Fibroblast of skin of back (primary cell): ENCODE data around the gene DDX47.
"Not testable (repeated sequence)": the region's sequence is repeated elsewhere in the genome, so short reads cannot be mapped to it uniquely, and the experiment has no call there.

Experiments
- DNase-seq: peaks from one replicate; pipeline ENCODE4 v3.0.0-alpha.2; 2013

DDX47 gene

DNA sequence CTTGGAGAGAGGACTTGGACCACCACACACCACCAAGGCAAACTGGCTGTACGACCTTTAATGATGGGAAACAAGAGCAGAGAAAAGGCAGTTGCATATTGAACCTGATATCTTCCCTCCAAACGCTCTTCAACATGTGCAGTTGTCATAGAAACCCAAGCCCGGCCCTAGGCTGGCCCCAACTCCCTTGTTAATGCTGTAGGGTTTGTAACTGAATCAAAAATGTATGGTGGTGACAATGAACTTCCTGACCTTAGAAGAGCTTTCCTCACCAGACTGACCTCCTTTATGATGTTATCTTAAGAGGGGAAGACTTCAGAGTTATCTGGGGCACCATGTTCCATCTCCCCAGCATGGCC is 15.4 kb upstream of the DDX47 start:
- DNase-seq: no peak

DNA sequence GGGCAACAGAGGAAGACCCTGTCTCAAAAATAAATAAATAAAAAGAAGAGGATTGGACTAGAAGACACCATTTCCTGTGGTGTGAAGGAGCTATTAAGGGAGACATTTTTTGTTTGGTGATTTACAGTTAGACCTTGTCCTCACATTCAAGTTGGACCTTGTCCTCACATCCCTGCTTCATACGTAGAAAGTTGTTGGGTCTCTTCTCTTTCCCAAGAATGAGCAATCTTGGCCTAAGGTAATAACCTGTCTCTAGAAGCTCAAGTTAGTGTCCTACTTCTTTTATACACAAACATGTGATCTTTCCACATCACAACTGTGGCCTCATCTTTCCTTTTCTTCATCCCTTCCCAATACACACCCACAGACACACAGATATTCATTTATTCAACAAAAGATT is 14.7 kb upstream of the DDX47 start:
- no peak for DNase-seq

DNA sequence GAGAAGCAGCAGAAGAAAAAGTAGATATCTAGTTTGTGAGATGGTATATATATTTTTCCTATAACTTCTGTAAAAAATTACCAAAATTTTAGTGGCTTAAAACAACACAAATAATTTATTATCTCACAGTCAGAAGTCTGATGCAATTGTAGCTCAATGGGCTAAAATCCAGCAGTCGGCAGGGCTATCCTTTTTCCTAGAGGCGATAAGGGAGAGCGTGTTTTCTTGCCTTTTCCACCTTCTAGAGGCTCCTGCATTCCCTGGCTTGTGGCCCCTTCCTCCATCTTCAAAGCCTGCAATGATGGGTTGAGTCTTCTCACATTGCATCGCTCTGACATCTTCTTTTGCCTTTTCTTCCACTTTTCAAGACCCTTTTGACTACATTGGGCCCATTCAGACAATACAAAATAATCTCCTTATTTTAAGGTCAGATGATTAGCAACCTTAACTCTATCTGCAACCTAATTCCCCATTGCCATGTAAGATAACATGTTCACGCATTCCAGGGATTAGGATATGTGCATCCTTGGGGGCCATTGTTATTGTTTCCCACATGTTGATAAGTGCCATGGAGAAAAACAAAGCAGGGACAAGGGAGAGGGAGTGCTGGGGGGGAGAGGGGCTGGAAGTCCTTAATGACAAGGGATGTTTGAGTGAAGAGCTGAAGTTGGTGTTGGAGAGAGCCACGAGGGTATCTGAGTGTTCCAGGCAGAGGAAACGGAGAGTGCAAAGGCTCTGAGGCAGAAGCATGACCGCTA is 13.8 kb upstream of the DDX47 start:
- DNase-seq: no peak

DNA sequence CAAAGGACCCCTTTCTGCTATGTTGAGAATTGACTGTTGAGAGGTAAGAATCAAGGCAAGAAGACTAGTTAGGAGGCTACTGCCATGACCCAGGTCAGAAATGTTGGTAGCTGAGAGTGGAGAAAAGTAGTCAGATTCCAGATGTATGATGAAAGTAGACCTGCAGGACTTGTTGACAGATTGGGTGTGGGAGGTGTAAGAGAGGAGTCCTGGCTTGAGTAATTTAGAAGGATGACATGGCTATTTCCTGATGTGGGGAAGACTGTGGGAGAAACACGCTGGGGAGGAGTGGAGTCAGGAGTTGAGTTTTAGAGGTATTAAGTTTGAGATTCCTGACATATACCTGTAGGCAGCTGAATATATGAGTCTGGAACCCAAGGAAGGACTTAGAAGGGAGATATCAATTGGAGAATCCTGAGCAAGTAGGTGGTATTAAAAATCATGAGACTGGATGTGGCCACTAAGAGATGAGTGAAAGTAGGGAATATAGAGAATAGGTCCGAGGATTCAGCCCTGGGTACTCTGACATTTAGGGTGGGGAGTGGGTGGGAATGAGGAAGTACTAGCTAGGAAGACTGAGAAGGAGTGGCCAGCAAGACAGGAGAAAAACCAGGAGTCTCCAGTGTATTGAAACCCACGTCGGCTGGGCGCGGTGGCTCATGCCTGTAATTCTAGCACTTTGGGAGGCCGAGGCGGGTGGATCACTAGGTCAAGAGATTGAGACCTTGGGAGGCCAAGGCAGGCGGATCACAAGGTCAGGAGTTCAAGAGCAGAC is 12.6 kb upstream of the DDX47 start:
- peak; percentile 28 for DNase-seq

DNA sequence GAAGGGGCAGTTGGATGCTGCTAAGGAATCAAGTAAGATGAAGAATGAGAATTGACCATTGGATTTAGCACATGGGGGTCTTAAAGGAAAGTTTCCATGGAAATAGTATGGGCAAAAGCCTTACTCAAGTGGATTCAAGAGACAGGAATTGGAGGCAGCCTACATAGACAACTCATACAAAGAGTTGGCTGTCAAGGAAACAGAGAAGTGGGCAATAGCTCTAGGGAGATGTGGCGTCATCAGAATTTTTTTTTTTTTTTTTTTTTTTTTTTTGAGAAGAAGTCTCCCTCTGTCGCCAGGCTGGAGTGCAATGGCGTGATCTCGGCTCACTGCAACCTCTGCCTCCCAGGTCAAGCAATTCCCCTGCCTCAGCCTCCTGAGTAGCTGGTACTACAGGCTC is 11.5 kb upstream of the DDX47 start:
- not testable (repeated sequence) for DNase-seq

DNA sequence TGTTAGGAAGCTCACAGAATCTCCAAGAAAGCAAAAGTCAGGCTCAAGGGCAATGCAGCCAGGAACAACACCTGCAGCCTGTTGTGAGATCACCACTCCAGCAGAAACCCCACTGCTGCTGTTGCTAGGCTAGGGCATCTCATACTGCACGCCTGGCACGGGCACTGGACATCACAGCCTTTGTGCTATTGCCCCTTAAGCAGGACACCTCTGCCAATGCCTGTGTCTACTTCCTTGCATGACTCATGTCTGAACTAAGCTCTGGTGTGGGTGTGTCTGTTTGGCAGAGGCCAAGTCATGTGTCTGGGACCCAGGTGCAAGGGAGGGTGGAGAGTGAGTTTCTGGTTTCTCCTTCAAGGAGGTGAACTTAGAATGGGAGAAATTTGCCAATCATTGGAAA is 10.0 kb upstream of the DDX47 start:
- peak; percentile 78 for DNase-seq

DNA sequence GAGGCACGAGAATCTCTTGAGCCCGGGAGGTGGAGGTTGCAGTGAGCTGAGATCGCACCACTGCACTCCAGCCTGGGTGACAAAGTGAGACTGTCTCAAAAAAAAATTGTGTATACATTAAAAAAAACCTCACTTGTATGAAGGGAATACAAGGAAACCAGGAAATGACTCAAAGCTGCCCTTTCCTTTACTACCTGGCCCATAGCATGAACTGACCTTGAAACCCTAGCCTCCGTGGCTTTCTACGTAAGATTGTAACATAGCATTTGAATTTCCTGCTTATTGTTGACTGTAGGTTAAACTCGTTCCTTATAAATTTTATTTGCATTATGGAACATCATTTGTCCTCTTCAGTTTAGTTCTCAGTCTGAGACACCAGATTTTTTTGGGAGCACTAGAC is 9.1 kb upstream of the DDX47 start:
- no peak for DNase-seq

DNA sequence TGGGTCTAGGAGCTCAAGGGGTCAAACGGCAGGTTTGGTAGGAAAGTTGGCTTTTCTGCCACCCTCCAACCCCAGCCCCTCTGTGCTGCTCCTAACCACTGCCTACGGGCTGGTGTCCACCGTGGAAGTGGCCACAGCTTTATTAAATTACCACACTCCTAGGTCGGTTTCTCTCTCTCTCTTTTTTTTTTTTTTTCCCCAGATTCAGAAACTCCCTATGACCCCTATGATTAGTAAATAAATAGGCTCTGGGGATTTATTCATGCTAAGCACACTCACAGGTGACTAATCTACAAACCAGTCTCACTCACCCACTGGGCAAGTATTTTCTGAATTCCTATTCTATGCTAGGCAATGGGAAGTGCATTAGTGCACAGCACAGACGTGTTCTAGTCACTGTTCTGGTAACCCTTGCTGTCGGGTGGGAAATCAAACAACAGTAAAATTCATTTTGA is 8.7 kb upstream of the DDX47 start:
- peak; percentile 86 for DNase-seq

DNA sequence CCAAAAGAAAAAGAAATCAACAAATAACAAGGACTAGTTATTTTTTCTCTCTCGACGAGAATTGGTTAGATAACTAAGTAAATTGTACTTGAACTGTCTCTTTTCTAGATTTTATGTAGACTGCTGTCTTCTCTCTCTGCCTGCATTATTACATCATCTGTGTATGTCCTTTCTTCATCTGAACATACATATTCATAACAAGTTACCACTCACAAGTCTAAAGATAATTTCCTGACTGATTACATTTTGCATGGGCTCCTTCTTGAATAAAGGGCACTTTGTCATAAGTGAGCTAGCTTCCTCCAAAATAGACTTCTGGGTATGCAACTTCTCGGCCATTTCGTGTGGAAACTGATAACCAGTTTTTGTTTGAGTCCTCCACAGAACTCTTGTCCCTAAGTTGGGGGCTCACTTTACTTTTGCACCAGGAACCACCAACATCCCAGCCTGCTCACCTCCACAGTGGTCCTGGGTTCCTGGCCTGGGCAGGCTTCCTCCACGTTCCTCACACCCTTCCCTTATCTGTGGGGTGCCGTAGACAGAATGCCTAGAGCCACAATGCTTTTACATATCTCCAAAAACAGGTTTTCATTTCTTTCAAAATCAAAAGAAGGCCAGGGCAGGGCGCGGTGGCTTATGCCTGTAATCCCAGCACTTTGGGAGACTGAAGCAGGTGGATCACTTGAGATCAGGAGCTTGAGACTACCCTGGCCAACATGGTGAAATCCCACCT is 6.2 kb upstream of the DDX47 start:
- no peak for DNase-seq

DNA sequence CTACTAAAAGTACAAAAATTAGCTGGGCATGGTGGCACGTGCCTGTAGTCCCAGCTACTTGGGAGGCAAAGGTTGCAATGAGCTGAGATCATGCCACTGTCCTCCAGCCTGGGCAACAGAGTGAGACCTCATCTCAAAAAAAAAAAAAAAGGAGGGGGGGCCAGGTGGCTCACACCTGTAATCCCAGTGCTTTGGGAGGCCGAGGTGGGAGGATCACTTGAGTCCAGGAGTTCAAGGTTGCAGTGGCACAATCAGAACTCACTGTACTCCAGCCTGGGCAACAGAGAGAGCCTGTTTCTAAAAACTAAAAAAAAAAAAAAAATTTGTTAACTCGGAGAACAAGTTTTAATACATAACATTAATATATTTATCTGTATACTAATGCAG is 5.6 kb upstream of the DDX47 start:
- not testable (repeated sequence) for DNase-seq

DNA sequence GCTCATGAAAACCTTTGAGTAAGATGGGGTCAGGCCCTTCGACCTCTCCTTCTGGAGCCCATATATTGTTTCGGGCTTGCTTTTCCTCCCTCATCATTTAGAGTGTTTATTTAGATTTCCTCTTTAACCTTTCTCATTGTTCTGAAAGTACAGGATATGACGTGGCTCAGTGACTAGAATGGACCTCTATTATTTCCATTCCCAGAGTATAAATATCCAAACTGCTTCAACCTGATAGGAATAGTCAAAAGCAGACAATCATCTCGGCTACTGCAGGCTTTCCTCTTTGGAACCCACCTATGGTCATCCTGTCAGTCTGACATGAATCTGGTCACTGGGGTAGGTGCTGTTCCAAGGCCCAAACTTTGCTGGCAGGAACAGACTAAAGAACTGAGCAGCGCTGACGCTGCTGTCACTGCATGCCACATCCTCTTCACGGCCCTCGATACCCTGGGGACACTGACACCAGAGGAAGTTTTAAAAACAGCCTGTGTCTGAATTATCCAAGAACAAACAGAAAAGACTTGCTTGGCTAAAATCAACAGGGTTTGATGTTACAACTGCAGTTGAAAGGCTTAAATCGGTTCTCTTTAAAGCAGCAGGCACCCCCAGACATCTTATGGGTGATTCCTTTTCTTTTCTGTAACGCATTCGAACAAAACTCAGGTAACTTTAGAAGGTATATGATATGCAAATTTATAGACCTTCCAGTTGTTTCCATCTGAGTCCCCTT is 5.0 kb upstream of the DDX47 start:
- peak; percentile 53 for DNase-seq

DNA sequence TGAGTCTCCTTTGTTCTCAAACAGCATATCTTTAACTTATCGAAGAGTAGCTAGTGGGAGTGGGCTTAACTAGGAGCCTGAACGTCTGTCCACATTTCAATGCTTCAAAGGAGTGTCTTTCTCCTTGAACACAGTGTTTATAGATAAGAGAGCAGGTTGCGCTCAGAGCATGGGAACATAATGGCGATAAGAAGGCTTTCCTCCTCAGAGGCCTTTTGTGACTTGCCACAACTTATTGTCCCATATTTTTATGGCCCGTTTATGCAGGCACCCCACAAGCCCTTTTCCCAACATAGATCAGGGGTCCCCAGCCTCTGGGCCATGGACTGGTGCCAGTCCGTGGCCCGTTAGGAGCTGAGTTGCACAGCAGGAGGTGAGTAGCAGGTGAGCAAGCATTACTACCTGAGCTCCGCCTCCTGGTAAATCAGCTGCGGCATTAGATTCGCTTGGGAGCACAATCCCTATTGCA is 2.6 kb upstream of the DDX47 start:
- DNase-seq: no peak

DNA sequence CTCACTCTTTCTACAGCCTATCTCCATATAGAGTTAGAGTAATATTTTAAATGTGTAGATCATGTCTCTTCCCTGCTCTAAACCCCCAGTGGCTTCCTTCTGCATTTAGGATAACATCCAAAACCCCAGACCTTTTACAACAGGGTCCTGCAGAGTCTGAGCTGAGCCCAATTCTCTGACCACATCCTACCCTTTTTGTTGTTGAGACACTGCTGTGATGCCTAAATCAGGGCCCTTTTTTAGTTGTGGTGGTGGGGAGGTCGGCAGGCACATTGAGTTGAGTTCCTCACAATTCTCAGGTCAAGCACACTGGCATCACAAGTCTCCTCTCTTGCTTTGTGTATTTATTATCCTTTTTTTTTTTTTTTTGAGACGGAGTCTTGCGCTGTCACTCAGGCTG is 1.8 kb upstream of the DDX47 start:
- DNase-seq: no peak

DNA sequence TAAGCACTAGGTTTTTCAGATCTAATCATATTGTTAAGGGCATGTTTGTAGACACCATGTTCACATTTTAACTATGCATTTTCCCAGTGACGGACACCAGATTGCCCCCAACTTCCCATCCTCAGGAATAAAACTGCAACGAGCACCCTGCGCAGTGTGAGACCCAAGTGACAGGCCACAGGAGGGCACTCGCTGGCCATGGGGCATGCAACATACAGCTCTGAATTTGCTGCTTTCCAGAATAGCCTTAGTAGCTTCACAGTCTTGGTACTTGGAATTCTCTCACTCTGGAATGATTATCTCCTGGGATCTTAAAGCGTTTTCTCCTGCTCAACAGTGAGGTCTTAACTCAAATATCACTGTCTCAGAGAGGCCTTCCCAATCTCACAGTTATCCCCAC is 972 bp upstream of the DDX47 start:
- no peak for DNase-seq

DNA sequence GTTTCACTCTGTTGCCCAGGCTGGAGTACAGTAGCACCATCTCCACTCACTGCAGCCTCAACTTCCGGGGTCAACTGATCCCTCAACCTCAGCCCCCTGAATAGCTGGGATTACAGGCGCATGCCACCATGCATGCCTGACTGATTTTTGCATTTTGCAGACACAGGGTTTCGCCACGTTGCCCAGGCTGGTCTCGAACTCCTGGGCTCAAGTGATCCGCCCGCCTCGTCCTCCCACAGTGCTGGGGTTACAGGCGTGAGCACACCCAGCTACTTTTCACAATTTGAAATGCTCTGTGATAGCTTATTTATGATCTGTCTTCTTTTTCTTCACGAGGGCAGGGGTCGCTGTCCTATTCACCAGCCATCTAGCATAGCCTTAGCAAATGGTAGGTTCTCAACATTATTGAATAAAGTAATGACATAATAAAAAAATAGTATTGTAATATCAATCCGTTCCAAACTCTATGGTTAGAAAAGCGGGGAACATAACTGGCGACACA is 477 bp upstream of the DDX47 start:
- no peak for DNase-seq

DNA sequence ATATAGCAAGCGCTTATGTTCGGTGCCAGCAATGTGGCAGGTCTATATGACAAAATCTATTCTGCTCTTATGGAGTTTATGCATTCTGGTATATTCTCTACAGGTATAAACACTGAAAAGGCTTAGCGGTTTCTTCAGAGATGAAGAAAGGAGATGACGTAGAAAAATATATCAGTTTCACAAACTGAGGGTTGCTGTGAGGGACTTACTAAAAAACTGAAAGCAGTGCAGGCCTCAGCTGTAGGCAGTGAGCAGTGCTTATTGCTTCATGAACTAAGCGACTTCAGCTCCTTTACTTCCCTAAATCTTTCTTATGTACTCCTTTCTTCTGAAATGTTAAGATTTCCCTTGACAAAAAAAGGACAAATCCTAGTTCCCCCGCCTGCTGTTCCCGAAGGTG is 4.5 kb downstream of the DDX47 start:
- DNase-seq: no peak

DNA sequence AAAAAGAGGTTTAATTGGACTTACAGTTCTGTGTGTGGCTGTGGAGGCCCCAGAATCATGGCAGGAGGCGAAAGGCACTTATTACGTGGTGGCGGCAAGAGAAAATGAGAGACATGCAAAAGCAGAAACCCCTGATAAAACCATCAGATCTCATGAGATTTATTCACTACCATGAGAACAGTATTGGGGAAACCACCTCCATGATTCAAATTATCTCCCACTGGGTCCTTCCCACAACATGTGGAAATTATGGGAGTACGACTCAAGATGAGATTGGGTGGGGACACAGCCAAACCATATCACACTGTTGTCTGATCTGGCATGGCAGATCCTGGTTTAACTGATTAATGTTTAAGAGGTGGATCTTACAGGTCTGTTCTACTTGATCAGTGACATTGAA is 5.6 kb downstream of the DDX47 start:
- DNase-seq: no peak

DNA sequence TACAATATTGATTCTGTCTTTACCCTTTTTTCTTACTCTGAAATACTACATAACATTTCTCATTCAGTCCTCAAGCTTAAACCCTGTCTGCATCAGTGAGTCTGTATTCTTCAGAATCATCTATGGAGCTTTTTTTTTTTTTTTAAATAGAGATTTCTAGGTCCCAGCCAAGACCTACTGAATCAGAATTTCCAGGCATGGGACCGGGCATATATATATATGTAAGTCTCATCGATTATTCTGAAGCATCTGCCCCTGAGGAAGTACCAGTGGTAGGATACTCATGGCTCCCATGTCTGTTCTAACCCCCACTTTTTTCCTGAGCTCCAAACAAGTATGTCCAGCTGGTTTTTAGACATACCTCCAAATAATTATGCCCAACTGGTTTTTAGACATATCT is 6.1 kb downstream of the DDX47 start:
- DNase-seq: no peak

DNA sequence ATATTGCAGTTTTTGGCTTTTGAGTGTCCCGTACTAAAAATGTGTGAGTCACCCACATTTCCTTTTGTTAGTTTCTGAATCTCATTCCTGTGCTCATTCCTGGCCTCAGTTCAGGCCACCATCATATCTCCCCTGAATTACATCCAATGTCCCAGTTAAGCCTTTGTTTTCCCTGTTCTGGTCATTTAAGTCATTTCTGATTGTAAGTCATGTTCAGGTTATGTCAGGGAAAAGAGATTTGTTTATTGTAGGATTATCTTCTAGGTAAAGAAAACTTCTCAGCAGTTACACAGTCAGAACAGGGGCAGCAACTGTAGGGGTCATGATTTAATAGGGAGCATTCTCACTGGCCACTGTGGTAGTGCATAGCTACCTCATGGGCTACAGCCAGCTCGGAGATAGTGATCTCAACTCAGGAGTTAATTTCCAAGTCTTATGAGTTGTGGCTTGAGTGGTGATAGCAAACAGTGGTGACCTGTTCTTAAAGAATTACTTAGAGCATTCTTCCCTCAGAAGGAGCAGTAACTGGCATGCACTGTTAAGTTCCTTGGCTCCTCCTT is 6.7 kb downstream of the DDX47 start:
- DNase-seq: peak; percentile 94

DNA sequence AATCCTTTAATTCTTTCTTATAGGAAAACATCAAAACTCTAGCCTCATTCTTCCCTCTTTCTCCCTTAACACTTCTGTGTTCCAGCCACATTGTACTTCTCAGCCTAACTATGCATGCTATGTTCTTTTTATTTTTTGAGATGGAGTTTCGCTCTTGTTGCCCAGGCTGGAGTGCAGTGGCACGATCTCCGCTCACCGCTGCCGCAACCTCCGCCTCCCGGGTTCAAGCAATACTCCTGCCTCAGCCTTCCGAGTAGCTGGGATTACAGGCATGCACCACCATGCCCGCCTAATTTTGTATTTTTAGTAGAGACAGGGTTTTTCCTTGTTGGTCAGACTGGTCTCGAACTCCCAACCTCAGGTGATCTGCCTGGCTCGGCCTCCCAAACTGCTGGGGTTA is 7.2 kb downstream of the DDX47 start:
- DNase-seq: not testable (repeated sequence)

DNA sequence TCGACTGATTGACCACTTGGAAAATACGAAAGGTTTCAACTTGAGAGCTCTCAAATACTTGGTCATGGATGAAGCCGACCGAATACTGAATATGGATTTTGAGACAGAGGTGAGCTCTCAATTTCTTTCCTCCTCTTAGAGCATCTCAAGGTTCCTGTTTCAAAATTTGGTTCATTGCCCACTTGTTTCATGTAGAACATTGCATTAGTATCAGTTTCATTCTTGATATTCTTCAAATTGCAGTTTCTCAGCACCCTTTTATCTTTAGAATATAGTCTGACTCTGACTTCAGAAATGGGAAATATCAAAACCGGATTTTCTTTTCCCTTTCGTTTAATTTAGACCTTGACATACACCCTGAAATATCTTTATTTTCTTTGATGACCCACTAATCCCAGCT is 8.8 kb downstream of the DDX47 start:
- DNase-seq: no peak

DNA sequence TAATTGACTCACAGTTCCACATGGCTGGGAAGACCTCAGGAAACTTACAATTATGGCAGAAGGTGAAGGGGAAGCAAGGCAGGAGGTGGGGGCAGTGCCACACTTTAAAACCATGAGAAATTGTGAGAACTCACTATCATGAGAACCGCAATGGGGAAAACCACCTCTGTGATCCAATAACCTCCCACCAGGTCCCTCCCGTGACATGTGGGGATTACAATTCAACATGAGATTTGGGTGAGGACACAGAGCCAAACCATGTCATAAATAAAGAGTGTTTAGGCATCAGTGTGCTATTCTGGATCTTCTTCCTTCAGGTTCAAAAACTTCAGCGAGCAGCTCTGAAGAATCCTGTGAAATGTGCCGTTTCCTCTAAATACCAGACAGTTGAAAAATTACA is 9.7 kb downstream of the DDX47 start:
- DNase-seq: no peak
